HepG2 (cell line): ENCODE data around the gene MYCBP2. TPM values are rescaled to one million over a fixed set of nuclear protein-coding genes. Genes with fewer than 3 reads are reported as not detected.

ENCODE experiments used
- AHDC1 ChIP-seq: sonication (generic); formaldehyde crosslinking; IDR thresholded peaks from 2 replicates; pipeline ENCODE4 v1.5.1; 2020; ENCODE audit warnings: mild to moderate bottlenecking, missing genetic modification reagents, borderline replicate concordance
- ELF3 ChIP-seq: IDR thresholded peaks from 2 replicates; pipeline ENCODE4 v1.6.1; 2016; ENCODE audit warnings: missing genetic modification reagents, missing compliant biosample characterization
- HES4 ChIP-seq: sonication (generic); formaldehyde crosslinking; IDR thresholded peaks from 2 replicates; pipeline ENCODE4 v1.9.0; 2021; ENCODE audit warnings: mild to moderate bottlenecking, missing genetic modification reagents, borderline replicate concordance
- SMC3 ChIP-seq: IDR thresholded peaks from 2 replicates; pipeline ENCODE4 v1.6.1; 2011; ENCODE audit warnings: low read length, improper control_type of control experiment
- SNAPC2 ChIP-seq: sonication (generic); formaldehyde crosslinking; IDR thresholded peaks from 2 replicates; pipeline ENCODE4 v1.8.1; 2022; ENCODE audit warnings: mild to moderate bottlenecking, missing genetic modification reagents
- ZFX ChIP-seq: sonication (generic); formaldehyde crosslinking; IDR thresholded peaks from 2 replicates; pipeline ENCODE4 v1.4.0; 2020; ENCODE audit warnings: mild to moderate bottlenecking, low read depth, missing genetic modification reagents, moderate library complexity
- ZNF326 ChIP-seq: sonication (generic); formaldehyde crosslinking; IDR thresholded peaks from 2 replicates; pipeline ENCODE4 v1.4.0; 2020; ENCODE audit warnings: missing genetic modification reagents, borderline replicate concordance
- ZNF354B ChIP-seq: sonication (generic); formaldehyde crosslinking; IDR thresholded peaks from 2 replicates; pipeline ENCODE4 v1.8.0; 2022; ENCODE audit warnings: mild to moderate bottlenecking, missing genetic modification reagents
- ZNF530 ChIP-seq: sonication (generic); formaldehyde crosslinking; IDR thresholded peaks from 2 replicates; pipeline ENCODE4 v1.5.0; 2020; ENCODE audit warnings: low read depth, mild to moderate bottlenecking, missing genetic modification reagents
- ZNF598 ChIP-seq: sonication (generic); formaldehyde crosslinking; IDR thresholded peaks from 2 replicates; pipeline ENCODE4 v1.5.1; 2020; ENCODE audit warnings: mild to moderate bottlenecking, missing genetic modification reagents, borderline replicate concordance
- ZNF777 ChIP-seq: sonication (generic); formaldehyde crosslinking; IDR thresholded peaks from 2 replicates; pipeline ENCODE4 v1.4.0; 2020; ENCODE audit warnings: missing genetic modification reagents
- ZNF790 ChIP-seq: sonication (generic); formaldehyde crosslinking; IDR thresholded peaks from 2 replicates; pipeline ENCODE4 v1.8.0; 2022; ENCODE audit warnings: missing genetic modification reagents, mild to moderate bottlenecking, borderline replicate concordance
- ZNF83 ChIP-seq: sonication (generic); formaldehyde crosslinking; IDR thresholded peaks from 2 replicates; pipeline ENCODE4 v1.4.0; 2020; ENCODE audit warnings: missing genetic modification reagents, mild to moderate bottlenecking, borderline replicate concordance
- ZNF883 ChIP-seq: sonication (generic); formaldehyde crosslinking; IDR thresholded peaks from 2 replicates; pipeline ENCODE4 v1.5.1; 2020; ENCODE audit warnings: mild to moderate bottlenecking, missing genetic modification reagents; ENCODE audit errors: not compliant biosample characterization
- polyA plus RNA-seq, 8 experiments: library from polyadenylated mRNA; depleted of rRNA in 3 of 8; stranded (reverse) in 7 of 8; unstranded in 1 of 8; fragments of >200 nt; fragmentation: Illumina TruSeq in 4 of 8; extraction: Trizol in 4 of 8; gene quantifications; 2 replicates each; pipeline versions ENCODE4 v1.2.1 to v1.2.3, GENCODE V29; 2011 to 2016; ENCODE audit warnings: low read depth in 4 of 8, missing spikeins in 1 of 8, mixed read lengths in 1 of 8; ENCODE audit not compliant: insufficient read depth in 1 of 8
- total RNA-seq, 5 experiments: library from RNA; depleted of rRNA; stranded (reverse); fragments of >200 nt; fragmentation: Illumina TruSeq; extraction: Trizol; gene quantifications; 2 replicates each; pipeline ENCODE4 v1.2.3, GENCODE V29; 2016; ENCODE audit warnings: low read depth in 1 of 5
- TF ChIP-seq, protein P1 (sequence below): sonication (generic); formaldehyde crosslinking; IDR thresholded peaks from 2 replicates; pipeline ENCODE4 v1.4.0; 2020; ENCODE audit warnings: missing genetic modification reagents

The MYCBP2 gene
- total and polyA plus RNA-seq, 2 of the 13 experiments (the other 11 are each of a cell fraction or from before 2014, with no cell fraction given) = 16.3 to 35.3 TPM

GRCh38 chr13:77326905-77327604 lies at the start of gene MYCBP2 (continued):
- TF ChIP-seq, protein P1, sequence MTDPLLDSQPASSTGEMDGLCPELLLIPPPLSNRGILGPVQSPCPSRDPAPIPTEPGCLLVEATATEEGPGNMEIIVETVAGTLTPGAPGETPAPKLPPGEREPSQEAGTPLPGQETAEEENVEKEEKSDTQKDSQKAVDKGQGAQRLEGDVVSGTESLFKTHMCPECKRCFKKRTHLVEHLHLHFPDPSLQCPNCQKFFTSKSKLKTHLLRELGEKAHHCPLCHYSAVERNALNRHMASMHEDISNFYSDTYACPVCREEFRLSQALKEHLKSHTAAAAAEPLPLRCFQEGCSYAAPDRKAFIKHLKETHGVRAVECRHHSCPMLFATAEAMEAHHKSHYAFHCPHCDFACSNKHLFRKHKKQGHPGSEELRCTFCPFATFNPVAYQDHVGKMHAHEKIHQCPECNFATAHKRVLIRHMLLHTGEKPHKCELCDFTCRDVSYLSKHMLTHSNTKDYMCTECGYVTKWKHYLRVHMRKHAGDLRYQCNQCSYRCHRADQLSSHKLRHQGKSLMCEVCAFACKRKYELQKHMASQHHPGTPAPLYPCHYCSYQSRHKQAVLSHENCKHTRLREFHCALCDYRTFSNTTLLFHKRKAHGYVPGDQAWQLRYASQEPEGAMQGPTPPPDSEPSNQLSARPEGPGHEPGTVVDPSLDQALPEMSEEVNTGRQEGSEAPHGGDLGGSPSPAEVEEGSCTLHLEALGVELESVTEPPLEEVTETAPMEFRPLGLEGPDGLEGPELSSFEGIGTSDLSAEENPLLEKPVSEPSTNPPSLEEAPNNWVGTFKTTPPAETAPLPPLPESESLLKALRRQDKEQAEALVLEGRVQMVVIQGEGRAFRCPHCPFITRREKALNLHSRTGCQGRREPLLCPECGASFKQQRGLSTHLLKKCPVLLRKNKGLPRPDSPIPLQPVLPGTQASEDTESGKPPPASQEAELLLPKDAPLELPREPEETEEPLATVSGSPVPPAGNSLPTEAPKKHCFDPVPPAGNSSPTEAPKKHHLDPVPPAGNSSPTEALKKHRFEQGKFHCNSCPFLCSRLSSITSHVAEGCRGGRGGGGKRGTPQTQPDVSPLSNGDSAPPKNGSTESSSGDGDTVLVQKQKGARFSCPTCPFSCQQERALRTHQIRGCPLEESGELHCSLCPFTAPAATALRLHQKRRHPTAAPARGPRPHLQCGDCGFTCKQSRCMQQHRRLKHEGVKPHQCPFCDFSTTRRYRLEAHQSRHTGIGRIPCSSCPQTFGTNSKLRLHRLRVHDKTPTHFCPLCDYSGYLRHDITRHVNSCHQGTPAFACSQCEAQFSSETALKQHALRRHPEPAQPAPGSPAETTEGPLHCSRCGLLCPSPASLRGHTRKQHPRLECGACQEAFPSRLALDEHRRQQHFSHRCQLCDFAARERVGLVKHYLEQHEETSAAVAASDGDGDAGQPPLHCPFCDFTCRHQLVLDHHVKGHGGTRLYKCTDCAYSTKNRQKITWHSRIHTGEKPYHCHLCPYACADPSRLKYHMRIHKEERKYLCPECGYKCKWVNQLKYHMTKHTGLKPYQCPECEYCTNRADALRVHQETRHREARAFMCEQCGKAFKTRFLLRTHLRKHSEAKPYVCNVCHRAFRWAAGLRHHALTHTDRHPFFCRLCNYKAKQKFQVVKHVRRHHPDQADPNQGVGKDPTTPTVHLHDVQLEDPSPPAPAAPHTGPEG (CRISPR knock-in tag) = no peak
- no peak for TF ChIP-seq SMC3
- TF ChIP-seq AHDC1 = peak; percentile 15; the same call in 1 of the 2 replicates
- TF ChIP-seq ZNF326 = no peak
- no peak for TF ChIP-seq ZNF354B
- peak; percentile 66 for TF ChIP-seq ZNF883 (CRISPR knock-in tag)
- TF ChIP-seq HES4 (CRISPR knock-in tag) = no peak
- TF ChIP-seq ELF3 (CRISPR knock-in tag) = peak; percentile 73
- TF ChIP-seq ZFX (CRISPR knock-in tag) = no peak; the same call in 1 of the 2 replicates
- TF ChIP-seq SNAPC2 (CRISPR knock-in tag) = no peak; the same call in 1 of the 2 replicates
- no peak; the same call in 1 of the 2 replicates for TF ChIP-seq ZNF790 (CRISPR knock-in tag)
- TF ChIP-seq ZNF83 (CRISPR knock-in tag) = no peak; the same call in 1 of the 2 replicates
- TF ChIP-seq ZNF777 (CRISPR knock-in tag) = no peak
- no peak for TF ChIP-seq ZNF598 (CRISPR knock-in tag)
- no peak for TF ChIP-seq ZNF530 (CRISPR knock-in tag)
